IPS-11a (cell line): Measurements from ENCODE around the gene LTBP2.

Experiments used
- H3K4me3 ChIP-seq: one replicate; pipeline ENCODE4 v1.5.1; 2013; ENCODE audit warnings: low read depth, low read length, control low read depth

The LTBP2 gene

GRCh38 chr14:74509587-74510222 lies 102.3 kb downstream of the LTBP2 start:
- no peak overlapping the region for H3K4me3 ChIP-seq

- H3K4me3 ChIP-seq = no peak overlapping the region
Measured at GRCh38 chr14:74508844-74509428, 103.1 kb downstream of the LTBP2 start.

- no peak overlapping the region for H3K4me3 ChIP-seq
Measured at GRCh38 chr14:74508292-74508731, 103.7 kb downstream of the LTBP2 start.

GRCh38 chr14:74507840-74508239 lies 104.2 kb downstream of the LTBP2 start:
- no peak overlapping the region for H3K4me3 ChIP-seq

GRCh38 chr14:74507085-74507484 lies 105.0 kb downstream of the LTBP2 start:
- no peak overlapping the region for H3K4me3 ChIP-seq

- H3K4me3 ChIP-seq = no peak overlapping the region
Measured at GRCh38 chr14:74506411-74506851, 105.6 kb downstream of the LTBP2 start.

- no peak overlapping the region for H3K4me3 ChIP-seq
Measured at GRCh38 chr14:74505831-74506230, 106.2 kb downstream of the LTBP2 start.

GRCh38 chr14:74504874-74505720 lies 106.9 kb downstream of the LTBP2 start:
- H3K4me3 ChIP-seq = no peak overlapping the region

- no peak overlapping the region for H3K4me3 ChIP-seq
Measured at GRCh38 chr14:74504412-74504811, 107.6 kb downstream of the LTBP2 start.

GRCh38 chr14:74503938-74504335 lies 108.1 kb downstream of the LTBP2 start:
- no peak overlapping the region for H3K4me3 ChIP-seq

- H3K4me3 ChIP-seq = no peak overlapping the region
Measured at GRCh38 chr14:74503291-74503937, 108.6 kb downstream of the LTBP2 start.

- no peak overlapping the region for H3K4me3 ChIP-seq
Measured at GRCh38 chr14:74502236-74503019, 109.6 kb downstream of the LTBP2 start.

- no peak overlapping the region for H3K4me3 ChIP-seq
Measured at GRCh38 chr14:74501691-74502090, 110.3 kb downstream of the LTBP2 start.

- H3K4me3 ChIP-seq = no peak overlapping the region
Measured at GRCh38 chr14:74501135-74501614, 110.9 kb downstream of the LTBP2 start.

- no peak overlapping the region for H3K4me3 ChIP-seq
Measured at GRCh38 chr14:74500417-74501134, 111.5 kb downstream of the LTBP2 start.

GRCh38 chr14:74495356-74495755 lies 116.7 kb downstream of the LTBP2 start:
- no peak overlapping the region for H3K4me3 ChIP-seq

GRCh38 chr14:74493343-74494261 lies 118.4 kb downstream of the LTBP2 start, which contains the start of gene ISCA2:
Gene ISCA2 (plus strand): TSS chr14:74493765. CDS start chr14:74493775, 10 bp downstream.
- H3K4me3 ChIP-seq = peak within 1 kb of the TSS; percentile 97

GRCh38 chr14:74492776-74493342 lies 119.2 kb downstream of the LTBP2 start, which contains the start of gene NPC2:
Gene NPC2 (minus strand): TSS chr14:74493305. CDS start chr14:74493274, 31 bp downstream.
- peak within 1 kb of the TSS; percentile 97 for H3K4me3 ChIP-seq
